GM12873 (cell line): ENCODE results near the gene ARL6IP4.

Experiments used
- TF ChIP-seq, protein P1 (sequence below): IDR thresholded peaks from 2 replicates; pipeline ENCODE4 v1.5.1; 2012; ENCODE audit warnings: low read depth, mild to moderate bottlenecking, moderate library complexity, low read length, control low read depth; ENCODE audit not compliant: insufficient read depth; ENCODE audit errors: missing control alignments

Gene ARL6IP4

DNA sequence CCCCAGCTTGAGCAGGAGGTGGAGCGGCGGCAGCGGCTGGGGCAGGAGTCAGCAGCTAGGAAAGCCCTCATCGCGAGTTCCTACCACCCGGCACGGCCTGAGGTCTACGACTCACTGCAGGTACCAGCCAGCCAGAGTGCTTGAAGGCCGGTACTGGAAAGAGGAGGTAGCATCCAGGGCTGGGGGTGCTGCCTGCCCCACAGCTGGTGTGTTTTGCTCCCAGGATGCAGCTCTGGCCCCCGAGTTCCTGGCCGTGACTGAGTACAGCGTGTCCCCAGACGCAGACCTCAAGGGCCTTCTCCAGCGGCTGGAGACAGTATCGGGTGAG is 3.9 kb upstream of the ARL6IP4 start:
- TF ChIP-seq, protein P1, sequence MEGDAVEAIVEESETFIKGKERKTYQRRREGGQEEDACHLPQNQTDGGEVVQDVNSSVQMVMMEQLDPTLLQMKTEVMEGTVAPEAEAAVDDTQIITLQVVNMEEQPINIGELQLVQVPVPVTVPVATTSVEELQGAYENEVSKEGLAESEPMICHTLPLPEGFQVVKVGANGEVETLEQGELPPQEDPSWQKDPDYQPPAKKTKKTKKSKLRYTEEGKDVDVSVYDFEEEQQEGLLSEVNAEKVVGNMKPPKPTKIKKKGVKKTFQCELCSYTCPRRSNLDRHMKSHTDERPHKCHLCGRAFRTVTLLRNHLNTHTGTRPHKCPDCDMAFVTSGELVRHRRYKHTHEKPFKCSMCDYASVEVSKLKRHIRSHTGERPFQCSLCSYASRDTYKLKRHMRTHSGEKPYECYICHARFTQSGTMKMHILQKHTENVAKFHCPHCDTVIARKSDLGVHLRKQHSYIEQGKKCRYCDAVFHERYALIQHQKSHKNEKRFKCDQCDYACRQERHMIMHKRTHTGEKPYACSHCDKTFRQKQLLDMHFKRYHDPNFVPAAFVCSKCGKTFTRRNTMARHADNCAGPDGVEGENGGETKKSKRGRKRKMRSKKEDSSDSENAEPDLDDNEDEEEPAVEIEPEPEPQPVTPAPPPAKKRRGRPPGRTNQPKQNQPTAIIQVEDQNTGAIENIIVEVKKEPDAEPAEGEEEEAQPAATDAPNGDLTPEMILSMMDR: no peak

DNA sequence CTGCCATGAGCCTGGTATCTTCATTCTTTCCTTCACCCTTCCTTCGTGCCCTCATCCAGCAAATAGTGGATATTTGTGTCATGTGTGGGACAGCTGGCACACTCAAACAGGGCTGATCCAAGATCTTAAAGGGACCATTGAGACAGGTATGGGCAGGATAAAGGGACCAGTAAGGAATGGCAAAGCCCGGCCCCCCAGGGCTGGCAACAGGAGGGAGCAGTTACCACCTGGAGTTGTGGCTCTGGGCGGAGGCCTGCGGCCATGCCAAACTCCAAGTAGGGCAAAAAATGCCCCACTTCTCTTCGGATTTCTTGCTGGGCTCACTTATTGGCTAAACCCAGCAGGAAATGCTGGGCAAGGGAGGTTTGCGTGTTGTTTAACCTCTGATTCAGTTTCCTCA is 3.3 kb upstream of the ARL6IP4 start:
- TF ChIP-seq, protein P1: no peak

DNA sequence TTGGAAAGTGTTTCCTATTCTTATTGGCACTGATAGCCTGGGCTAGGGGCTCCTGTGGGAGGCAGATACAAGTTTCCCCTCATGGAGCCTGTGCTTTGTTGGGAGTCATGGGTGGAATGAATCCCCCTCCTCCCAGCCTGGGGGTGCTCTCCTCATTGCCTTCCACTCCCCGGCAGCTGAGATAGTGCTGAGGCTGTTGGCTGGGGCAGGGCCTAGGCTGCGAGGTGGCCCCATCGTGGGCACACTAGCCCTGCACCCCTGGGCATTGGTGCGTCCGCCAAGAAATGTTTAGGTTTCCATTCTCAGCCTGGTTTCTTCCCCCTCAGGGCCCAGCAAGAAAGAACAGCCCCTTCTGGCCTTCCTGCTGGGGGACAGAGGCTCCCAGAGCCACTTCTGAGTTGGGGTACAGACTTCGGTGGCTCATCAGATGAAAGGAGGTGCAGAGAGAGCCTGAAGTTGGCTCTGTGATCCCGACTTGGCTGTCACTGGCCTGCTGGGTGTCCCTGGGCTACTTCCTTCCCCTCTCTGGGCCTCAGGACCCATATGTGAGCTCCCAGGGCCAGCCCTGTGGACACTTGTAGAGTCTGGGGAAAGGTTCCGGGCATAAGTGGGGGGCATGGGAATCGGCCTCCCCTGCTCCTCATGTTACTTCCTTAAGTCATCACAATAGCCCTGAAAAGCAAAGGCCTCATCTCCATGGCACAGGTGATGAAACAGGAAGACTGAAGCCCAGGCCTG is 2.7 kb upstream of the ARL6IP4 start:
- TF ChIP-seq, protein P1: no peak

DNA sequence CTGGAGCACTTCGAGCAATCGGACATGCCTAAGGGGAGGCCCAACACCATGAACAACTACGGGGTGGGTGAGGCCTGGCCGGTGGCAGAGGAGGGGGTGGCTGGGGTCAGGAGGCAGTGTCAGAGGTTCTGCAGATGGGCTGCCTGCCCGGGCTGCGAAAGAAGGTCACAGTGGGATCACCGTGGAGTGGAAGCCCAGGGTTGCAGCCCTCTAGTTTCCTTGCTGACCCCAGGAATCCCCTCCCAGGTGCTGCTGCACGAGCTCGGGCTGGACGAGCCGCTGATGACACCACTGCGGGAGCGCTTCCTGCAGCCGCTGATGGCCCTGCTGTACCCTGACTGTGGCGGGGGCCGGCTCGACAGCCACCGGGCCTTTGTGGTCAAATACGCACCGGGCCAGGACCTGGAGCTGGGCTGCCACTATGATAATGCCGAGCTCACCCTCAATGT is 1.9 kb upstream of the ARL6IP4 start:
- TF ChIP-seq, protein P1: no peak

DNA sequence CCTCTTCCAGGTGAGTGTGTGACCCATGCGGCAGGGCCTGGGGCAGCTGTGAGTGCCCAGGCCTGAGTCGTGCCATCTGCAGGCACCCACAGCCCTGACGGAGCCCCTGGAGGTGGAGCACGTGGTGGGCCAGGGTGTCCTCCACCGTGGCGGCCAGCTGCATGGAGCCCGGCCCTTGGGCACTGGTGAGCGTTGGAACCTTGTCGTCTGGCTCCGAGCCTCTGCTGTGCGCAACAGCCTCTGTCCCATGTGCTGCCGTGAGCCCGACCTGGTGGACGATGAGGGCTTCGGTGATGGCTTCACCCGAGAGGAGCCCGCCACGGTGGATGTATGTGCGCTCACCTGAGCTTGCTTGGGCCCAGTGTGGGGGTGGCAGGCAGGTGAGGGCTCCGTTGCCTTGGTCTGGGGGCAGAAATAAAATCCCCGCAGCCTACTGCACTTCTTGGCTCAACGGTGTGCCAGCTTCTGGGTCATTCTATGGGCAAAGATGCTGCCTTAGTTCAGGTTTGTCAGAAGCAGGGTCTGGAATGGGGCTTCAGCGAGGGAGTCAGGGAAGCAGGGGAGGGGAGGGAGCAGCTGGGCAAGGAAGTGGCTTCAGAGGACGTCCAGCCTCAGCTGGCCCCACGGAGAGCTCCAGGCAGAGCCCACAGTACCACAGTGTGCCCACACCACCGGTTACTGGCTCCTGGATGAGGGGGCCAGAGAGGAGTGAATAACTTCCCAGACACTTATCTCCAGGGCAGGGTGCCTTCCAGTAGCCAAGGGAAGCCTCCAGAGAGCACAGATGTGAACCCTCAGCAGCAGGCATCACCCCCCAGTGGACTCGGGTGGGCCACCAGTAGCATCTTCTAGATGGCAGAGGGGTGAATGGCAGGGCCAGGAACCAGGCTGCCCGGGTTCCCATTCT is 1.2 kb upstream of the ARL6IP4 start:
- TF ChIP-seq, protein P1: no peak

DNA sequence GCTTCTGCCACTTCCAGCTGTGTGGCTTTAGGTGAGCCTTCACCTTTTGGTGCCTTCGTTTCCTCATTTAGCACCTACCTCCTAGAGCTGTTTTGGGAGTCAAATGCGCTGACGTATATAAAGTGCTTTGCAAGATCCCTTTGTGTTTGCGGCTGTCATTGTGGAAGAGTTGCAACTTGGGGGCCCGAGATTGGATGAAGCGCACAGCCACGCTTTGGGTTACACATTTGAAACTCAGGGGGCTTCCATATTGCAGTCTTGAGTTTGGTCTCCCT is 636 bp upstream of the ARL6IP4 start:
- TF ChIP-seq, protein P1: no peak

DNA sequence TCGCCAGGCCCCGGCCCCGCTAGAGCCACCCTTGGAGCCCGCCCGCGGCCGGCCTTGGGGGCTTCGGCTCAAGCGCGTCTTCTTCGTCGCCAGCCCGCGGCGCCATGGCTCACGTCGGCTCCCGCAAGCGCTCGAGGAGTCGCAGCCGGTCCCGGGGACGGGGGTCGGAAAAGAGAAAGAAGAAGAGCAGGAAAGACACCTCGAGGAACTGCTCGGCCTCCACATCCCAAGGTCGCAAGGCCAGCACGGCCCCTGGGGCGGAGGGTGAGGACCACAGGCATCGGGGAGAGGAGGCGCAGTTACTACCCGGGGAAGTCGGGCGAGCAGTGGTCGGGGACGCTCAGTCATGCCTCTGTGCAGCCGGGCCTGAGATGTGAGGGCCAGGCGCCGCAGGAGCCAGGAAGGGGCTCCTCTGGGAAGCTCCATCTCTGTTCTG is 573 bp downstream of the ARL6IP4 start:
- TF ChIP-seq, protein P1: no peak
